HEK293 (cell line): ENCODE measurements around the gene ARHGAP25.

Experiments used
- CTCF ChIA-PET: fragments of 350-600 bp; formaldehyde crosslinking; extraction: SDS; loops from one replicate; lab custom pipeline; 2021; ENCODE audit warnings: antibody characterized with exemption; lab: Yijun Ruan, JAX
- POLR2A ChIA-PET: fragments of 300-600 bp; formaldehyde crosslinking; extraction: SDS; loops from one replicate; lab custom pipeline; 2020; ENCODE audit warnings: antibody characterized with exemption, inconsistent platforms; lab: Yijun Ruan, JAX
- H3K27ac ChIP-seq: fragments of 200-500 bp; sonication (Bioruptor generic); 2 replicates; pipeline ENCODE4 v1.5.1; 2014; ENCODE audit warnings: low read depth, low read length, control low read depth, inconsistent platforms; ENCODE audit errors: extremely low read depth
- H3K36me3 ChIP-seq, 2 experiments: fragments of 200-500 bp in 1 of 2; sonication (Bioruptor generic) in 1 of 2; 1 replicate in 1 of 2; 2 replicates in 1 of 2; pipeline ENCODE4 v1.5.1; 2014 to 2017; ENCODE audit warnings: inconsistent platforms in 2 of 2, low read length in 2 of 2; ENCODE audit not compliant: control insufficient read depth in 2 of 2, insufficient read depth in 1 of 2
- H3K4me1 ChIP-seq: fragments of 200-500 bp; sonication (Bioruptor generic); 2 replicates; pipeline ENCODE4 v1.5.1; 2014; ENCODE audit warnings: mild to moderate bottlenecking, low read length, inconsistent platforms; ENCODE audit not compliant: control insufficient read depth, insufficient read depth
- H3K4me3 ChIP-seq: 2 replicates; pipeline ENCODE4 v1.5.1; 2011; ENCODE audit warnings: low read depth, mild to moderate bottlenecking, control low read depth, low read length, moderate library complexity
- H3K9me3 ChIP-seq: fragments of 200-500 bp; sonication (Bioruptor generic); 2 replicates; pipeline ENCODE4 v1.5.1; 2014; ENCODE audit warnings: low read depth, low read length, inconsistent platforms; ENCODE audit not compliant: control insufficient read depth, insufficient read depth
- HOXC10 ChIP-seq: sonication (generic); formaldehyde crosslinking; IDR thresholded peaks from 2 replicates; pipeline ENCODE4 v1.8.1; 2023; ENCODE audit warnings: mild to moderate bottlenecking, missing genetic modification reagents
- KLF1 ChIP-seq: fragments of 450-650 bp; formaldehyde crosslinking; IDR thresholded peaks from 2 replicates; pipeline ENCODE4 v1.5.1; 2016; ENCODE audit warnings: missing biosample characterization, missing genetic modification characterization
- KLF10 ChIP-seq: fragments of 450-650 bp; IDR thresholded peaks from 2 replicates; pipeline ENCODE4 v1.5.1; 2018; ENCODE audit warnings: missing biosample characterization, mild to moderate bottlenecking, missing genetic modification characterization
- ZBTB20 ChIP-seq: fragments of 450-650 bp; formaldehyde crosslinking; IDR thresholded peaks from 2 replicates; pipeline ENCODE4 v1.5.1; 2016; ENCODE audit warnings: missing biosample characterization, missing genetic modification characterization
- ZNF138 ChIP-seq: fragments of 450-650 bp; formaldehyde crosslinking; IDR thresholded peaks from 2 replicates; pipeline ENCODE4 v1.5.1; 2016; ENCODE audit warnings: missing biosample characterization, missing genetic modification characterization, borderline replicate concordance
- ZNF175 ChIP-seq: fragments of 450-650 bp; formaldehyde crosslinking; IDR thresholded peaks from 2 replicates; pipeline ENCODE4 v1.5.1; 2016; ENCODE audit warnings: missing biosample characterization, missing genetic modification characterization
- ZNF19 ChIP-seq: fragments of 450-650 bp; formaldehyde crosslinking; IDR thresholded peaks from 2 replicates; pipeline ENCODE4; 2016; ENCODE audit warnings: missing biosample characterization, missing genetic modification characterization, low read depth
- ZNF324 ChIP-seq: fragments of 450-650 bp; formaldehyde crosslinking; IDR thresholded peaks from 2 replicates; pipeline ENCODE4 v1.5.1; 2016; ENCODE audit warnings: missing biosample characterization, missing genetic modification characterization
- ZNF404 ChIP-seq: fragments of 450-650 bp; formaldehyde crosslinking; IDR thresholded peaks from 2 replicates; pipeline ENCODE4 v1.5.1; 2017; ENCODE audit warnings: missing biosample characterization, missing genetic modification characterization
- ZNF549 ChIP-seq: fragments of 450-650 bp; IDR thresholded peaks from 2 replicates; pipeline ENCODE4 v1.5.1; 2018; ENCODE audit warnings: missing biosample characterization, missing genetic modification characterization, mild to moderate bottlenecking, inconsistent platforms, moderate library complexity
- ZNF555 ChIP-seq: fragments of 450-650 bp; formaldehyde crosslinking; conservative IDR thresholded peaks from 2 replicates; pipeline ENCODE4 v1.5.1; 2017; ENCODE audit warnings: missing biosample characterization, mild to moderate bottlenecking, missing genetic modification characterization, inconsistent platforms
- ZNF791 ChIP-seq: fragments of 450-650 bp; formaldehyde crosslinking; IDR thresholded peaks from 2 replicates; pipeline ENCODE4 v1.5.1; 2016; ENCODE audit warnings: missing biosample characterization, missing genetic modification characterization
- ZNF792 ChIP-seq: fragments of 450-650 bp; formaldehyde crosslinking; IDR thresholded peaks from 2 replicates; pipeline ENCODE4 v1.5.1; 2016; ENCODE audit warnings: missing biosample characterization, missing genetic modification characterization
- TF ChIP-seq, protein P1 (sequence below): fragments of 450-650 bp; formaldehyde crosslinking; IDR thresholded peaks from 2 replicates; pipeline ENCODE4 v1.5.1; 2016; ENCODE audit warnings: missing biosample characterization, missing genetic modification characterization
- TF ChIP-seq, protein P2 (sequence below): fragments of 450-650 bp; formaldehyde crosslinking; IDR thresholded peaks from 2 replicates; pipeline ENCODE4 v1.5.1; 2016; ENCODE audit warnings: missing biosample characterization, missing genetic modification characterization
- TF ChIP-seq, protein P3 (sequence below): IDR thresholded peaks from 2 replicates; pipeline ENCODE4 v1.6.1; 2011; ENCODE audit warnings: mild to moderate bottlenecking, low read depth, low read length, borderline replicate concordance
- TF ChIP-seq, protein P4 (sequence below): fragments of 450-650 bp; formaldehyde crosslinking; IDR thresholded peaks from 2 replicates; pipeline ENCODE4 v1.5.1; 2016; ENCODE audit warnings: missing biosample characterization, missing genetic modification characterization
- TF ChIP-seq, protein P5 (sequence below): fragments of 450-650 bp; formaldehyde crosslinking; IDR thresholded peaks from 2 replicates; pipeline ENCODE4 v1.5.0; 2017; ENCODE audit warnings: missing biosample characterization, missing genetic modification characterization, borderline replicate concordance
- TF ChIP-seq, protein P6 (sequence below): fragments of 450-650 bp; formaldehyde crosslinking; conservative IDR thresholded peaks from 2 replicates; pipeline ENCODE4 v1.5.1; 2016; ENCODE audit warnings: low read depth, missing biosample characterization, missing genetic modification characterization
- TF ChIP-seq, protein P7 (sequence below): fragments of 450-650 bp; formaldehyde crosslinking; IDR thresholded peaks from 2 replicates; pipeline ENCODE4 v1.5.1; 2016; ENCODE audit warnings: missing biosample characterization, missing genetic modification characterization, borderline replicate concordance

ARHGAP25 gene

DNA sequence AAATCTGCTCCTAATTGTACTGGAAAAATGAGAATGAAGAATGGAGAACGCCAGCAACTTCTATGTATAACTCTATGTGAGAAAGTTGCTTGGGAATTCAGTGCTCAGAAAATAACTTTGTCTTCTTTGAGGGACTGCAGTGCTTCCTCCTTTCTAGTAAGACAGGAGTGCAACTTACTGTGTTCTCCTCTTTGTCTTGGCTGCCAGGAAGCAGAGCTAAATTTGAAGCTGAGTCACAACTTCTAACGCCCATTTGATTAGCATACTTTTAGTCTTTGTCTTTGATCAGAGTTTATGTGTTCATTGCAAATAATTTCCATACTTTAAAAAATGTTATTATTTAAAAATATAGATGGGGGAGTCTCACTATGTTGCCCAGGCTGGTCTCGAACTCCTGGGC, 6.6 kb downstream of the ARHGAP25 start:
- Histone ChIP-seq H3K27ac (no peak overlapping the region), H3K36me3 (no peaks in the 10 kb centered on the region), H3K4me1 (no peaks in the 10 kb centered on the region), H3K9me3 (no peaks in the 10 kb centered on the region), H3K4me3 (no peak overlapping the region)
- no peak for TF ChIP-seq ZNF549
- no peak for TF ChIP-seq HOXC10 (CRISPR knock-in tag)
- no peak for TF ChIP-seq ZBTB20 (tag by site-specific recombination)
- TF ChIP-seq, protein P1, sequence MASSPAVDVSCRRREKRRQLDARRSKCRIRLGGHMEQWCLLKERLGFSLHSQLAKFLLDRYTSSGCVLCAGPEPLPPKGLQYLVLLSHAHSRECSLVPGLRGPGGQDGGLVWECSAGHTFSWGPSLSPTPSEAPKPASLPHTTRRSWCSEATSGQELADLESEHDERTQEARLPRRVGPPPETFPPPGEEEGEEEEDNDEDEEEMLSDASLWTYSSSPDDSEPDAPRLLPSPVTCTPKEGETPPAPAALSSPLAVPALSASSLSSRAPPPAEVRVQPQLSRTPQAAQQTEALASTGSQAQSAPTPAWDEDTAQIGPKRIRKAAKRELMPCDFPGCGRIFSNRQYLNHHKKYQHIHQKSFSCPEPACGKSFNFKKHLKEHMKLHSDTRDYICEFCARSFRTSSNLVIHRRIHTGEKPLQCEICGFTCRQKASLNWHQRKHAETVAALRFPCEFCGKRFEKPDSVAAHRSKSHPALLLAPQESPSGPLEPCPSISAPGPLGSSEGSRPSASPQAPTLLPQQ (tag by site-specific recombination) = no peak
- no peak for TF ChIP-seq ZNF792 (tag by site-specific recombination)
- TF ChIP-seq KLF1 (tag by site-specific recombination) = no peak
- no peak for TF ChIP-seq ZNF324 (tag by site-specific recombination)
- TF ChIP-seq ZNF555 (tag by site-specific recombination) = no peak
- no peak for TF ChIP-seq ZNF791 (tag by site-specific recombination)
- TF ChIP-seq ZNF19 = no peak
- TF ChIP-seq, protein P2, sequence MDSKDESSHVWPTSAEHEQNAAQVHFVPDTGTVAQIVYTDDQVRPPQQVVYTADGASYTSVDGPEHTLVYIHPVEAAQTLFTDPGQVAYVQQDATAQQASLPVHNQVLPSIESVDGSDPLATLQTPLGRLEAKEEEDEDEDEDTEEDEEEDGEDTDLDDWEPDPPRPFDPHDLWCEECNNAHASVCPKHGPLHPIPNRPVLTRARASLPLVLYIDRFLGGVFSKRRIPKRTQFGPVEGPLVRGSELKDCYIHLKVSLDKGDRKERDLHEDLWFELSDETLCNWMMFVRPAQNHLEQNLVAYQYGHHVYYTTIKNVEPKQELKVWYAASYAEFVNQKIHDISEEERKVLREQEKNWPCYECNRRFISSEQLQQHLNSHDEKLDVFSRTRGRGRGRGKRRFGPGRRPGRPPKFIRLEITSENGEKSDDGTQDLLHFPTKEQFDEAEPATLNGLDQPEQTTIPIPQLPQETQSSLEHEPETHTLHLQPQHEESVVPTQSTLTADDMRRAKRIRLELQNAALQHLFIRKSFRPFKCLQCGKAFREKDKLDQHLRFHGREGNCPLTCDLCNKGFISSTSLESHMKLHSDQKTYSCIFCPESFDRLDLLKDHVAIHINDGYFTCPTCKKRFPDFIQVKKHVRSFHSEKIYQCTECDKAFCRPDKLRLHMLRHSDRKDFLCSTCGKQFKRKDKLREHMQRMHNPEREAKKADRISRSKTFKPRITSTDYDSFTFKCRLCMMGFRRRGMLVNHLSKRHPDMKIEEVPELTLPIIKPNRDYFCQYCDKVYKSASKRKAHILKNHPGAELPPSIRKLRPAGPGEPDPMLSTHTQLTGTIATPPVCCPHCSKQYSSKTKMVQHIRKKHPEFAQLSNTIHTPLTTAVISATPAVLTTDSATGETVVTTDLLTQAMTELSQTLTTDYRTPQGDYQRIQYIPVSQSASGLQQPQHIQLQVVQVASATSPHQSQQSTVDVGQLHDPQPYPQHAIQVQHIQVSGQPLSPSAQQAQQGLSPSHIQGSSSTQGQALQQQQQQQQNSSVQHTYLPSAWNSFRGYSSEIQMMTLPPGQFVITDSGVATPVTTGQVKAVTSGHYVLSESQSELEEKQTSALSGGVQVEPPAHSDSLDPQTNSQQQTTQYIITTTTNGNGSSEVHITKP (tag by site-specific recombination) = no peak
- no peak for TF ChIP-seq ZNF404 (tag by site-specific recombination)
- TF ChIP-seq, protein P3, sequence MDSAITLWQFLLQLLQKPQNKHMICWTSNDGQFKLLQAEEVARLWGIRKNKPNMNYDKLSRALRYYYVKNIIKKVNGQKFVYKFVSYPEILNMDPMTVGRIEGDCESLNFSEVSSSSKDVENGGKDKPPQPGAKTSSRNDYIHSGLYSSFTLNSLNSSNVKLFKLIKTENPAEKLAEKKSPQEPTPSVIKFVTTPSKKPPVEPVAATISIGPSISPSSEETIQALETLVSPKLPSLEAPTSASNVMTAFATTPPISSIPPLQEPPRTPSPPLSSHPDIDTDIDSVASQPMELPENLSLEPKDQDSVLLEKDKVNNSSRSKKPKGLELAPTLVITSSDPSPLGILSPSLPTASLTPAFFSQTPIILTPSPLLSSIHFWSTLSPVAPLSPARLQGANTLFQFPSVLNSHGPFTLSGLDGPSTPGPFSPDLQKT = no peak
- TF ChIP-seq KLF10 = no peak
- TF ChIP-seq, protein P4, sequence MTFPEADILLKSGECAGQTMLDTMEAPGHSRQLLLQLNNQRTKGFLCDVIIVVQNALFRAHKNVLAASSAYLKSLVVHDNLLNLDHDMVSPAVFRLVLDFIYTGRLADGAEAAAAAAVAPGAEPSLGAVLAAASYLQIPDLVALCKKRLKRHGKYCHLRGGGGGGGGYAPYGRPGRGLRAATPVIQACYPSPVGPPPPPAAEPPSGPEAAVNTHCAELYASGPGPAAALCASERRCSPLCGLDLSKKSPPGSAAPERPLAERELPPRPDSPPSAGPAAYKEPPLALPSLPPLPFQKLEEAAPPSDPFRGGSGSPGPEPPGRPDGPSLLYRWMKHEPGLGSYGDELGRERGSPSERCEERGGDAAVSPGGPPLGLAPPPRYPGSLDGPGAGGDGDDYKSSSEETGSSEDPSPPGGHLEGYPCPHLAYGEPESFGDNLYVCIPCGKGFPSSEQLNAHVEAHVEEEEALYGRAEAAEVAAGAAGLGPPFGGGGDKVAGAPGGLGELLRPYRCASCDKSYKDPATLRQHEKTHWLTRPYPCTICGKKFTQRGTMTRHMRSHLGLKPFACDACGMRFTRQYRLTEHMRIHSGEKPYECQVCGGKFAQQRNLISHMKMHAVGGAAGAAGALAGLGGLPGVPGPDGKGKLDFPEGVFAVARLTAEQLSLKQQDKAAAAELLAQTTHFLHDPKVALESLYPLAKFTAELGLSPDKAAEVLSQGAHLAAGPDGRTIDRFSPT (tag by site-specific recombination) = no peak
- no peak for TF ChIP-seq ZNF138 (tag by site-specific recombination)
- TF ChIP-seq, protein P5, sequence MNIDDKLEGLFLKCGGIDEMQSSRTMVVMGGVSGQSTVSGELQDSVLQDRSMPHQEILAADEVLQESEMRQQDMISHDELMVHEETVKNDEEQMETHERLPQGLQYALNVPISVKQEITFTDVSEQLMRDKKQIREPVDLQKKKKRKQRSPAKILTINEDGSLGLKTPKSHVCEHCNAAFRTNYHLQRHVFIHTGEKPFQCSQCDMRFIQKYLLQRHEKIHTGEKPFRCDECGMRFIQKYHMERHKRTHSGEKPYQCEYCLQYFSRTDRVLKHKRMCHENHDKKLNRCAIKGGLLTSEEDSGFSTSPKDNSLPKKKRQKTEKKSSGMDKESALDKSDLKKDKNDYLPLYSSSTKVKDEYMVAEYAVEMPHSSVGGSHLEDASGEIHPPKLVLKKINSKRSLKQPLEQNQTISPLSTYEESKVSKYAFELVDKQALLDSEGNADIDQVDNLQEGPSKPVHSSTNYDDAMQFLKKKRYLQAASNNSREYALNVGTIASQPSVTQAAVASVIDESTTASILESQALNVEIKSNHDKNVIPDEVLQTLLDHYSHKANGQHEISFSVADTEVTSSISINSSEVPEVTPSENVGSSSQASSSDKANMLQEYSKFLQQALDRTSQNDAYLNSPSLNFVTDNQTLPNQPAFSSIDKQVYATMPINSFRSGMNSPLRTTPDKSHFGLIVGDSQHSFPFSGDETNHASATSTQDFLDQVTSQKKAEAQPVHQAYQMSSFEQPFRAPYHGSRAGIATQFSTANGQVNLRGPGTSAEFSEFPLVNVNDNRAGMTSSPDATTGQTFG = no peak
- TF ChIP-seq ZNF175 = no peak
- TF ChIP-seq, protein P6, sequence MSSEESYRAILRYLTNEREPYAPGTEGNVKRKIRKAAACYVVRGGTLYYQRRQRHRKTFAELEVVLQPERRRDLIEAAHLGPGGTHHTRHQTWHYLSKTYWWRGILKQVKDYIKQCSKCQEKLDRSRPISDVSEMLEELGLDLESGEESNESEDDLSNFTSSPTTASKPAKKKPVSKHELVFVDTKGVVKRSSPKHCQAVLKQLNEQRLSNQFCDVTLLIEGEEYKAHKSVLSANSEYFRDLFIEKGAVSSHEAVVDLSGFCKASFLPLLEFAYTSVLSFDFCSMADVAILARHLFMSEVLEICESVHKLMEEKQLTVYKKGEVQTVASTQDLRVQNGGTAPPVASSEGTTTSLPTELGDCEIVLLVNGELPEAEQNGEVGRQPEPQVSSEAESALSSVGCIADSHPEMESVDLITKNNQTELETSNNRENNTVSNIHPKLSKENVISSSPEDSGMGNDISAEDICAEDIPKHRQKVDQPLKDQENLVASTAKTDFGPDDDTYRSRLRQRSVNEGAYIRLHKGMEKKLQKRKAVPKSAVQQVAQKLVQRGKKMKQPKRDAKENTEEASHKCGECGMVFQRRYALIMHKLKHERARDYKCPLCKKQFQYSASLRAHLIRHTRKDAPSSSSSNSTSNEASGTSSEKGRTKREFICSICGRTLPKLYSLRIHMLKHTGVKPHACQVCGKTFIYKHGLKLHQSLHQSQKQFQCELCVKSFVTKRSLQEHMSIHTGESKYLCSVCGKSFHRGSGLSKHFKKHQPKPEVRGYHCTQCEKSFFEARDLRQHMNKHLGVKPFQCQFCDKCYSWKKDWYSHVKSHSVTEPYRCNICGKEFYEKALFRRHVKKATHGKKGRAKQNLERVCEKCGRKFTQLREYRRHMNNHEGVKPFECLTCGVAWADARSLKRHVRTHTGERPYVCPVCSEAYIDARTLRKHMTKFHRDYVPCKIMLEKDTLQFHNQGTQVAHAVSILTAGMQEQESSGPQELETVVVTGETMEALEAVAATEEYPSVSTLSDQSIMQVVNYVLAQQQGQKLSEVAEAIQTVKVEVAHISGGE = no peak
- TF ChIP-seq, protein P7, sequence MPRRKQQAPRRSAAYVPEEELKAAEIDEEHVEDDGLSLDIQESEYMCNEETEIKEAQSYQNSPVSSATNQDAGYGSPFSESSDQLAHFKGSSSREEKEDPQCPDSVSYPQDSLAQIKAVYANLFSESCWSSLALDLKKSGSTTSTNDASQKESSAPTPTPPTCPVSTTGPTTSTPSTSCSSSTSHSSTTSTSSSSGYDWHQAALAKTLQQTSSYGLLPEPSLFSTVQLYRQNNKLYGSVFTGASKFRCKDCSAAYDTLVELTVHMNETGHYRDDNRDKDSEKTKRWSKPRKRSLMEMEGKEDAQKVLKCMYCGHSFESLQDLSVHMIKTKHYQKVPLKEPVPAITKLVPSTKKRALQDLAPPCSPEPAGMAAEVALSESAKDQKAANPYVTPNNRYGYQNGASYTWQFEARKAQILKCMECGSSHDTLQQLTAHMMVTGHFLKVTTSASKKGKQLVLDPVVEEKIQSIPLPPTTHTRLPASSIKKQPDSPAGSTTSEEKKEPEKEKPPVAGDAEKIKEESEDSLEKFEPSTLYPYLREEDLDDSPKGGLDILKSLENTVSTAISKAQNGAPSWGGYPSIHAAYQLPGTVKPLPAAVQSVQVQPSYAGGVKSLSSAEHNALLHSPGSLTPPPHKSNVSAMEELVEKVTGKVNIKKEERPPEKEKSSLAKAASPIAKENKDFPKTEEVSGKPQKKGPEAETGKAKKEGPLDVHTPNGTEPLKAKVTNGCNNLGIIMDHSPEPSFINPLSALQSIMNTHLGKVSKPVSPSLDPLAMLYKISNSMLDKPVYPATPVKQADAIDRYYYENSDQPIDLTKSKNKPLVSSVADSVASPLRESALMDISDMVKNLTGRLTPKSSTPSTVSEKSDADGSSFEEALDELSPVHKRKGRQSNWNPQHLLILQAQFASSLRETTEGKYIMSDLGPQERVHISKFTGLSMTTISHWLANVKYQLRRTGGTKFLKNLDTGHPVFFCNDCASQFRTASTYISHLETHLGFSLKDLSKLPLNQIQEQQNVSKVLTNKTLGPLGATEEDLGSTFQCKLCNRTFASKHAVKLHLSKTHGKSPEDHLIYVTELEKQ = no peak
- CTCF ChIA-PET = interaction anchor here (1.2 to 6.1 kb wide), 3 partner anchors 11 to 184 kb away, joined by 3 to 41 read pairs (median 14); no protein-coding TSS in a partner anchor
- POLR2A ChIA-PET = no interaction called here
